ENCODE measurements around the gene FBXL5.

FBXL5 gene, protein sequence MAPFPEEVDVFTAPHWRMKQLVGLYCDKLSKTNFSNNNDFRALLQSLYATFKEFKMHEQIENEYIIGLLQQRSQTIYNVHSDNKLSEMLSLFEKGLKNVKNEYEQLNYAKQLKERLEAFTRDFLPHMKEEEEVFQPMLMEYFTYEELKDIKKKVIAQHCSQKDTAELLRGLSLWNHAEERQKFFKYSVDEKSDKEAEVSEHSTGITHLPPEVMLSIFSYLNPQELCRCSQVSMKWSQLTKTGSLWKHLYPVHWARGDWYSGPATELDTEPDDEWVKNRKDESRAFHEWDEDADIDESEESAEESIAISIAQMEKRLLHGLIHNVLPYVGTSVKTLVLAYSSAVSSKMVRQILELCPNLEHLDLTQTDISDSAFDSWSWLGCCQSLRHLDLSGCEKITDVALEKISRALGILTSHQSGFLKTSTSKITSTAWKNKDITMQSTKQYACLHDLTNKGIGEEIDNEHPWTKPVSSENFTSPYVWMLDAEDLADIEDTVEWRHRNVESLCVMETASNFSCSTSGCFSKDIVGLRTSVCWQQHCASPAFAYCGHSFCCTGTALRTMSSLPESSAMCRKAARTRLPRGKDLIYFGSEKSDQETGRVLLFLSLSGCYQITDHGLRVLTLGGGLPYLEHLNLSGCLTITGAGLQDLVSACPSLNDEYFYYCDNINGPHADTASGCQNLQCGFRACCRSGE

DNA sequence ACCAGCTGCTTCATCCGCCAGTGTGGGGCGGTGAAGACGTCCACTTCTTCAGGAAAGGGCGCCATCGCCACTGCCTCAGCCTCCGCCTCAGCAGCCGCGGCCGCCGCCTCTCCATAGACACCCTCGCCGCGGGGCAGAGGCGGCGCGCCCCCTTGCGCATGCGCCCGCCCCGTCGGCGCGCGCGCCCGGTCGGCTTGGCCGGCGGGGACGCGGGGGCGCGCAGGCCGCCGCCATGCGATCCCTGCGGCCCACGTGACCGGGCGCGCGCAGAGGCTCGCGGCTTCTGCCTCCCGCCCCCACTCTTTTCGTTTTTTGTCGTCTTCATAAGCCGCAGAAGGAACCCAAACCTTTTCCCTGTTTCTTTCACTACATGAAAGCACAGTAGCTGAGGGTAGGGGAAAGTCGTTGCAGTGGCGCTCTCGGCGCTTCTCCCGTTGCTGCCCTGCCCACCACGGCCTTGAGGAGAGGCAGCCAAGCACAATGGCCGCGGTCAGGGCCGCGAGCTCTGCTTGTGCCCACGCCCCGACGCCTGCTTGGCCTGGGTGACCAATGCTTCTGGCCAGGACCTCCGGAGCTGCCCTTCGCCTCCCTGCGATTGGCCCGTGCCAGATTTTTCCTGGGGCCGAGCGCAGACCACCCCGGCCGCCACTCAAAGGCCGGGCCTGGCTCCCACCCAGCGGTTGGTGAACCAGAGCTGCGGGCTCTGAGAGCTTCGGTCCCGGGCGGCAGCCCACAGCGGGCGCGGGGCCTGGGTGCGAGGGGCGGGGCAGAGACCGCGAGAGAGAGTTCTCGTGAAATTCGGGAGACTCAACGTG lies at the start of gene FBXL5:
Gene FBXL5, minus strand, starts transcription at position 135 of the 815 bp plus-strand sequence. Its CDS starts 70 bp downstream, at position 65.
- Mint-ChIP-seq H3K9me3 (no peaks in the 10 kb centered on the region), H3K4me3 (peak within 1 kb of the TSS; percentile 90), H3K27ac (peak within 1 kb of the TSS; percentile 96), H3K4me1 (ENCODE audit: low read depth) (peaks cover 86% of the 10 kb centered on the region), H3K36me3 (ENCODE audit: low read depth) (peaks cover 4% of the 10 kb centered on the region), H3K27me3 (no peaks in the 10 kb centered on the region)

DNA sequence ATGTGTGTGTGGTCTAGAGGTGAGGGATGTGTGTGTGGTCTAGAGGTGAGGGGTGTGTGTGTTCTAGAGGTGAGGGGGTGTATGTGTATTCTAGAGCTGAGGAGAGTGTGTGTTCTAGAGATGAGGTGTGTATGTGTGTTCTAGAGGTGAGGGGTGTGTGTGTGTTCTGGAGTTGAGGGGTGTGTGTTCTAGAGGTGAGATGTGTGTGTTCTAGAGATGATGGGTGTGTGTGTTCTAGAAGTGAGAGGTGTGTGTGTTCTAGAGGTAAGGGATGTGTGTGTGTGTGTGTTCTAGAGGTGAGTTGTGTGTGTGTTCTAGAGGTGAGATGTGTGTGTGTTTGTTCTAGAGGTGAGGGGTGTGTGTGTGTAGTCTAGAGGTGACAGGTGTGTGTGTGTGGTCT lies 49.0 kb upstream of the FBXL5 start:
- Mint-ChIP-seq H3K4me3 (no peak overlapping the region), H3K27ac (no peak overlapping the region), H3K27me3 (peaks cover 24% of the 10 kb centered on the region), H3K36me3 (ENCODE audit: low read depth) (no peaks in the 10 kb centered on the region), H3K9me3 (no peaks in the 10 kb centered on the region), H3K4me1 (ENCODE audit: low read depth) (peaks cover 4% of the 10 kb centered on the region)

DNA sequence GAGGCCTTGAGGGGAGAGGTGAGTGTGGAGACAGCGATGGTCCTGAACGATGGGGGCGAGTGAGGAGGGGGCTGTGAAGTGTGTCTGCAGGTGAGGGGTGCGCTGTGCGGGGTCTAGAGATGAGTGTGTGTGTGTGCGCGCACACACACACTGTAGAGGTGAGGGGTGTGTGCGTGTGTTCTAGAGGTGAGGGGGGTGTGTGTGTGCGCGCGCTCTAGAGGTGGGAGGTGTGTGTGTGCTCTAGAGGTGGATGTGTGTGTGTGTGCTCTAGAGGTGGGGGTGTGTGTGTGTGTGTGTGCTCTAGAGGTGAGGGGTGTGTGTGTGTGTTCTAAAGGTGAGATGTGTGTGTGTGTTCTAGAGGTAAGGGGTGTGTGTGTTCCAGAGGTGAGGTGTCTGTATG lies 48.3 kb upstream of the FBXL5 start:
- no peak overlapping the region for H3K27ac Mint-ChIP-seq
- peaks cover 4% of the 10 kb centered on the region for H3K4me1 Mint-ChIP-seq (ENCODE audit: low read depth)
- peaks cover 24% of the 10 kb centered on the region for H3K27me3 Mint-ChIP-seq
- peak overlapping the region; percentile 83 for H3K4me3 Mint-ChIP-seq
- no peaks in the 10 kb centered on the region for H3K36me3 Mint-ChIP-seq (ENCODE audit: low read depth)
- H3K9me3 Mint-ChIP-seq = no peaks in the 10 kb centered on the region

DNA sequence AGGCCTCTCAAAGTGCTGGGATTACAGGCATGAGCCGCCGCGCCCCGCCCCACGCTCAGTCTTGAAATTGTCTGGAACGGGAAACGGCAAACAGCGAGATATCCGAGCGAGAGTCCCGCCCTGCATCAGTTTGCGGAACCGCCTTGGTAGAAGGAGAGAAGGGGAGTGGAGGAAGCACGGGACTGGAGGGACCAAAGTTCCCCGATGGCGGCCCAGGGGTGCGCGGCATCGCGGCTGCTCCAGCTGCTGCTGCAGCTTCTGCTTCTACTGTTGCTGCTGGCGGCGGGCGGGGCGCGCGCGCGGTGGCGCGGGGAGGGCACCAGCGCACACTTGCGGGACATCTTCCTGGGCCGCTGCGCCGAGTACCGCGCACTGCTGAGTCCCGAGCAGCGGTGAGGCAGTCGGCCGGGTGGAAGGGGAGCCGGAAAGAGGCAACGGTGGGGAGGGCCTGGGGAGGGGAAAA lies 47.8 kb upstream of the FBXL5 start, which contains the start of gene BST1:
Gene BST1, plus strand, starts transcription at position 125 of the 463 bp plus-strand sequence. Its CDS starts 80 bp downstream, at position 205.
- Mint-ChIP-seq H3K4me1 (ENCODE audit: low read depth) (peaks cover 4% of the 10 kb centered on the region), H3K27me3 (peaks cover 24% of the 10 kb centered on the region), H3K4me3 (peak within 1 kb of the TSS; percentile 83), H3K36me3 (ENCODE audit: low read depth) (no peaks in the 10 kb centered on the region), H3K9me3 (no peaks in the 10 kb centered on the region), H3K27ac (peak within 1 kb of the TSS; percentile 46)

DNA sequence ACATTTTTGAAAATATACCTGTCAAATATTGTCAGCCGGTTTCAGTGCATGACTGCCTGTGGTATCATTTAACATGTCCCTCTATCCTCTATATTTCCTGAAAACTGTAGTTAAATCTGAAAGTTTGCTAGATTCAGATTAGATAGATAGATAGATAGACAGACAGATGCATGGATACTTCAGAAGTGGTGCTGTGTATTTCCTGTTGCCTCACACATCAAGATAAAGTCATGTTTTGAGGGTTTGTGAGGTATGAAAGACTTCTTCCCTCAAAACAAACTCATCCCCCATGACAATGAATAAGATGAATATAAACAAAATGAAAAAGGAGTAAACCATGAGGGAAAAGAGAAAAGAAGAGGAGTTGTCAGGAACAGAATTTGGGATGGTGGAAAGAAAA lies 41.7 kb upstream of the FBXL5 start:
- H3K27me3 Mint-ChIP-seq = peaks cover 16% of the 10 kb centered on the region
- no peaks in the 10 kb centered on the region for H3K9me3 Mint-ChIP-seq
- no peaks in the 10 kb centered on the region for H3K36me3 Mint-ChIP-seq (ENCODE audit: low read depth)
- no peak overlapping the region for H3K4me3 Mint-ChIP-seq
- no peaks in the 10 kb centered on the region for H3K4me1 Mint-ChIP-seq (ENCODE audit: low read depth)
- no peak overlapping the region for H3K27ac Mint-ChIP-seq

DNA sequence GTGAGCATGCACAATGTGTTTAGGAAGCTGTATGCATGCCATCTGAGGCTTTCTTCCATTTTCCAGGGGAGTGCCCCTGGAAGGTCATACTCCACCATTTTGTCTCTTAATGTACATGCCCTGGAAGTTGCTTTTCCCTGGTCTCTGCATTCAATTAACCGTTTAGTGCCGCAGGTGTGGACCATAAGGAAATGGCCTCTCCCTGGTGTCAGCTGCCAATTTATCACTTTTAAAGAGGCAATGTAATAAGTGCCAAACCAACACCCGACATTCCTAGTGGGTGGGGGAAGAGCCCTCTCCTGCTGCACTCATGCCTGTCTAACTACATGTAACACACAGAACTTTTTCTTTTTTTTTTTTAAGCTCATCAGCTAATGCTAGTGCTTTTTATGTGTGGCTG lies 40.6 kb upstream of the FBXL5 start:
- H3K4me1 Mint-ChIP-seq (ENCODE audit: low read depth) = no peaks in the 10 kb centered on the region
- no peak overlapping the region for H3K4me3 Mint-ChIP-seq
- H3K9me3 Mint-ChIP-seq = no peaks in the 10 kb centered on the region
- H3K36me3 Mint-ChIP-seq (ENCODE audit: low read depth) = no peaks in the 10 kb centered on the region
- peaks cover 10% of the 10 kb centered on the region for H3K27me3 Mint-ChIP-seq
- H3K27ac Mint-ChIP-seq = no peak overlapping the region

DNA sequence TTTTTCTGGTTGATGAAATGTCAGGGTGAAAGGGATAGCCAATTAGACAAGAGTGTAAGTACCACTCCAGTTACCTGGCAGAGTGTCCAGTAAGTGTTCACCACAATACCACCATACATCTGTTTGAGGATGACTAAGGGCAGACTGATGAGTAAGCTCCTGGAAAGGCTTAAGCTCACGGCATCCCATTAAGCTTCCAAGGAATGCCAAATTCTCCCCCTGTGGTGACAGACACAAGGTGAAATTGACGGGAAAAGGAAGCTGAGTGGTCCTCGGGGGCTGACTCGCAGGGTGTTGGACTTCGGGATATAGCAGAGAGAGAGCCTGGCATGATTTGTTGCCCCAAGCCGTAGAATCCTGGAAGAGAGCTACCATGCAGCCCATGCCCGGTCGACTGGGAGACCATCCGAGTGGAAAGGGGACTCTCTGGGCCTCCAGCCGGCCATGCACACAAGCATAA lies 40.1 kb upstream of the FBXL5 start:
- no peak overlapping the region for H3K4me3 Mint-ChIP-seq
- no peaks in the 10 kb centered on the region for H3K4me1 Mint-ChIP-seq (ENCODE audit: low read depth)
- H3K27ac Mint-ChIP-seq = no peak overlapping the region
- H3K27me3 Mint-ChIP-seq = peaks cover 9% of the 10 kb centered on the region
- H3K9me3 Mint-ChIP-seq = no peaks in the 10 kb centered on the region
- H3K36me3 Mint-ChIP-seq (ENCODE audit: low read depth) = no peaks in the 10 kb centered on the region

DNA sequence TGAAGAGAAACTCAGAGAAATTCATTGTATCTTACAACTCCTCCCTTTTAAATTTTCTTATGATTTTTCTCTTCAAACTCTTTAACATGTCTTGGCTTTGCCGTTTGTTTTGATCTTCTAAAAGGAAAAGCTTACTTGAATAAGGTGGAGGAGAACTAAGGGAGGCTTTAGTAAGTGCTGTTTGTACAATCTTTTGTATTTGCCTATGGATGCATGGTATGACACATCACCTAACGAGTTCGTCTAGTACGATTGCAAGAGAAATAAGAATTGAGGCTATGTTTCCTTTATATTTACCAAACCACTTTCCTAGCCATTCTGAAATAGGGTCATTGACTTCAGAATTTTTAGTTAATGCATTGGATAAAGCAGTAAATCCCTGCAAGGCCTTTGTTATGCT lies 39.3 kb upstream of the FBXL5 start:
- Mint-ChIP-seq H3K27ac (no peak overlapping the region), H3K4me1 (ENCODE audit: low read depth) (no peaks in the 10 kb centered on the region), H3K36me3 (ENCODE audit: low read depth) (no peaks in the 10 kb centered on the region), H3K27me3 (peaks cover 2% of the 10 kb centered on the region), H3K9me3 (no peaks in the 10 kb centered on the region), H3K4me3 (no peak overlapping the region)

DNA sequence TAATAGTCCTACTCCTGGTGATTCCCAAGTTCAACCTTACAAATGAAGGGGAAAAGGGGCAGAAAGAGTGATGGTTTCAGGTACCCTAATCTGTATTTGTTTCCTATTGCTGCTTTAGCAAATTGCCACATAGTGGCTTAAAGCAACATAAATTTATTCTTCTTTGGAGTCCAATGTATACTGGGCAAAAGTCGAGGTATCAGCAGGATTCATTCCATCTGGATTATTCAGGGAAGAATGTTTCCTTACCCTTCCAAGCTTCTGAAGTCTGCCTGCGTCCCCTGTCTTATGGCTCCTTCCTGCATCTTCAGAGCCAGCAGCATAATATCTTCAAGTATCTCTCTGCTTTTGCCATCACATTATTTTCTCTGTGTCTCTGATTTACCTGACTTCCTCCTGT lies 37.4 kb upstream of the FBXL5 start:
- H3K27me3 Mint-ChIP-seq = no peaks in the 10 kb centered on the region
- H3K9me3 Mint-ChIP-seq = no peaks in the 10 kb centered on the region
- no peak overlapping the region for H3K27ac Mint-ChIP-seq
- H3K36me3 Mint-ChIP-seq (ENCODE audit: low read depth) = peaks cover 11% of the 10 kb centered on the region
- no peak overlapping the region for H3K4me3 Mint-ChIP-seq
- no peaks in the 10 kb centered on the region for H3K4me1 Mint-ChIP-seq (ENCODE audit: low read depth)

DNA sequence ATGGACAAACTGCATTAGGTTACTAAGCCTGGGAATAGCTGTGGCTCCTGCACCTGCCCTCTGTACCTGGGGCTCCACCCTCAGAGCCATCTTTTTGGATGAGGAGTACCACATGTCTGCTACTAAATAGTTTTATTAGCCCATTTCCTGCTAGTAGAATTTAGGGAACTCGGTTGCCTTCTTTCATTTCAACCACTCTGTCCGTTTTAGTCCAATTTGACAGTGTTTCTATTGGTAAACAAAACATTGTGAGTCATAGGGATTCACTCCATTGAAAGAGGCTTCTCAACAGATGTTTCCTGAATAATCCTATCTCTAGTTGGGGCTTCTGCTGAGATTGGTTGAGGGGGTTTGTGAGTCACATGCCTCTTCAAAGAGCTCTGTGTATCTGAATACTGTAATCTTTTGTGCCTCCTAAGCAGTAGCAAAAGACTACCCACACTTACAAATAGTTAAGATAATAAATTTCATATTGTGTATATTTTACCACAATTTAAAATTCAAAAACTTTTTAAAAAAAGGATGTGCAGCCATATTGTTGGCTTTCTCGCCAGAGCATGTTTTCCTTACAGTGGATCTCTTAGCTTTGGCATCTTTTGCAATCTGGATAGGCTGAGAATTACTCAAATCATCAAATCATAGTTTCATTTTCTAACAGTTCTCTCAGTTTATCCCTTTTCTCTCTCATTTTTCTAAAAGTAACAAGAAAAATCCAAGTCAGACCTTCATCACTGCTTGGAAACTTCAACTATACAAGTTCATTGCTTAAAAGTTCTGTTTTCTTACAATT lies 36.4 kb upstream of the FBXL5 start:
- Mint-ChIP-seq H3K36me3 (ENCODE audit: low read depth) (peaks cover 21% of the 10 kb centered on the region), H3K27me3 (no peaks in the 10 kb centered on the region), H3K4me1 (ENCODE audit: low read depth) (no peaks in the 10 kb centered on the region), H3K9me3 (no peaks in the 10 kb centered on the region), H3K4me3 (no peak overlapping the region), H3K27ac (no peak overlapping the region)

DNA sequence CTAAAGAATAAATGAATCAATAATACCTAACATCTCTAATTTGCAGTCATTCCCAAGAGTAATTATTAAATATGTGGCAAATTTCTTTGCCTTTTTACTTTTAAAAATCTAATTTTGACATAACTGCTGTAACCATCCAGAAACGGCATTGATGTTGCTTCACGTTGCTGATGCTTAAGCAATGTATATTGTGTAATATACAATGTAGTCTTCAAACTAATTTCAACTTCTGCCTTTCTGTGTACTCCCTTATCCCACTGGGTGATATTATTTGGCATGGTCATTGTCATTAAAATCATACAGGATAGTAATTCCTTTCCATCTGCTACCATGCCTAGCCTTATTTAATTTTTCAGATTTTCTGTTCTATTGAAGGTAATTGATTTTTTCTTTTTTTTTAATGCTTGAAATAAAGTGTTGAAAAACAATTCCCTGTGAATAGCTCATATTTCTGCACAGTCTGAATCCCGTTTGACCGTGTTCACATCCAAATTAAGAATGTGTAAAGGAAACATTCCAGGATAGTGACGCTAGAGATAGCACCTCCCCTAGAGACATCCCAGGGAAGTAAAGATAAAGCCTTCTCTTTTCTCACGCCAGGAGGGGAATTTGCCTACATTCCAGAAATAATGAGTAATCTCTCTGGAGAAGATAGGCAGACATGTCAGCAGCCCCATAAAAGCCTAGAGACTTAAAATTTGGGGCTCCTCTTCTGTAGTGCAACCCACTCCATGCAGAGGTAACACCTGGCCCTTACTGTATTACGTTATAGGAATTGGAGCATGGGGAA lies 35.1 kb upstream of the FBXL5 start:
- Mint-ChIP-seq H3K27ac (no peak overlapping the region), H3K27me3 (no peaks in the 10 kb centered on the region), H3K36me3 (ENCODE audit: low read depth) (peaks cover 31% of the 10 kb centered on the region), H3K9me3 (no peaks in the 10 kb centered on the region), H3K4me3 (no peak overlapping the region), H3K4me1 (ENCODE audit: low read depth) (no peaks in the 10 kb centered on the region)

DNA sequence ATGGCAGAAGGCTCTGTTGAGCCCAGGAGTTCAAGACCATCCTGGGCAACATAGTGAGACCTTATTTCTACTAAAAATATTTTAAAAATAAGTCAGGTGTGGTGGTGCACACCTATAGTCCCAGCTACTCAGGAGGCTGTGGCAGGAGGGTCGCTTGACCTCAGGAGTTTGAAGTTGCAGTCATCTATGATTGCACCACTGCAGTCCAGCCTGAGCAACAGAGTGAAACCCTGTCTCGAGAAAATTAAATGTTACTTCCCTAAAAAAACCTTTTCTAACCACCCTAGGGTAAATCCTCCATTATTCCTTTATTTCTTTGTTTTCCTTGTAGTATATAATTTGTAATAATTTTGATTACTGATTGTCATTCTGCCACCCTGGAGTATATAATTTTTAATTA lies 34.4 kb upstream of the FBXL5 start:
- H3K27ac Mint-ChIP-seq = no peak overlapping the region

DNA sequence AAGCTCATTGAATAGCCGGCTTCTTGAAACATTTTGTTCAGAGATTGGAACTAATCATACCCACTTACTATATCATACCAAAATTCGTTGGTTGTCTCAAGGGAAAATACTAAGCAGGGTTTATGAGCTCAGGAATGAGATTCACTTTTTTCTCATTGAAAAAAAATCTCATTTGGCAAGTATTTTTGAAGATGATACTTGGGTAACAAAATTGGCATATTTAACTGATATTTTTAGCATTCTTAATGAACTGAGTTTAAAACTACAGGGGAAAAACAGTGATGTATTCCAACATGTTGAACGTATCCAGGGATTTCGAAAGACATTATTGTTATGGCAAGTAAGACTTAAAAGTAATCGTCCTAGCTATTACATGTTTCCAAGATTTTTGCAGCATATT lies 32.9 kb upstream of the FBXL5 start:
- Mint-ChIP-seq H3K36me3 (ENCODE audit: low read depth) (peaks cover 40% of the 10 kb centered on the region), H3K27me3 (no peaks in the 10 kb centered on the region), H3K4me3 (no peak overlapping the region), H3K27ac (no peak overlapping the region), H3K4me1 (ENCODE audit: low read depth) (peaks cover 12% of the 10 kb centered on the region), H3K9me3 (no peaks in the 10 kb centered on the region)

More for the DNA sequence above, 34.4 kb upstream of the FBXL5 start:
- H3K4me3 Mint-ChIP-seq = no peak overlapping the region
- H3K4me1 Mint-ChIP-seq (ENCODE audit: low read depth) = peaks cover under 1% of the 10 kb centered on the region
- peaks cover 35% of the 10 kb centered on the region for H3K36me3 Mint-ChIP-seq (ENCODE audit: low read depth)
- H3K9me3 Mint-ChIP-seq = no peaks in the 10 kb centered on the region
- H3K27me3 Mint-ChIP-seq = no peaks in the 10 kb centered on the region
